Lung microvascular endothelial cell (primary cell): ENCODE results near the gene GOLGA3. TPM values are rescaled to one million over a fixed set of nuclear protein-coding genes. Genes with fewer than 3 reads are reported as not detected.
"Not testable (repeated sequence)": the region's sequence is repeated elsewhere in the genome, so short reads cannot be mapped to it uniquely, and the experiment has no call there.

Experiments
- DNase-seq, 2 donors: peaks; one replicate each; pipeline versions ENCODE4 v3.0.0 to v3.0.0-alpha.2; 2010; ENCODE audit warnings: low read depth in 2 of 2
- total RNA-seq: library from RNA; depleted of rRNA; stranded (reverse); fragments of >200 nt; gene quantifications from 2 replicates; pipeline ENCODE4 v1.2.1, GENCODE V29; 2014

GOLGA3 gene
- total RNA-seq, 1 donor from 2014 or later = 70.0 TPM

DNA sequence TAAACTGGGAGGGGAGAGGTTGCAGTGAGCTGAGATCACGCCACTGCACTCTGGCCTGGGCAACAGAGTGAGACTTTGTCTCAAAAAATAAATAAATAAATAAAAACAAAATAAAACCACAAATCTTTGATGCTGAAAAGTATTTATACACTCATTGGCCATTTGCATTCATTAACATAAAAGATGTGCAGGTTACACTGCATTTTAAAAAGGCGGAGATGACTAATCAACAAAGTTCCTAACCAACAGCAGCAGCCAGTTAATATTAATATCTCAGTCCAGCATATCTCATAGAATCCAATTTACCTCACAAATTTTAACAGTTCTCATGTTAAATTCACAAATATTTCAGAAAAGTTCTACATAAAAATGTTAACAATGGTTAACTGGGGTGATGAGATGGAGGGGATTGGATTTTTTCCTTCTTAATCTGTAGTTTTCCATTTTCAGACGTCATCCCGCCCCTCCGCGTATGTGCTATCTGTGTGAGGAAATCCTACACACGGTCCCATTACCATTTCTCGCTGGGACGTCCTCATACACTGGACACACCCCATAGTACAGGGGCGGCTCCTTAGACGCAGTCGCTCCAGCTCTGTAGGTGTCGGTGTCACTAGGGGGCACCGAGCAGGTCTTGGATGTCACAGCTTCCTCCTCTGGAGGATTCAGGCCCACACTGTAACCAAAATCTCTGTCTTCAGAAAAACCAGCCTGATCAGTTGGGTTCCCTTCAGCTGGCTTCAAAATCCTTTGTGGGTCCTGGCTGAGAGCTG is 74.3 kb downstream of the GOLGA3 start:
- DNase-seq = no peak

DNA sequence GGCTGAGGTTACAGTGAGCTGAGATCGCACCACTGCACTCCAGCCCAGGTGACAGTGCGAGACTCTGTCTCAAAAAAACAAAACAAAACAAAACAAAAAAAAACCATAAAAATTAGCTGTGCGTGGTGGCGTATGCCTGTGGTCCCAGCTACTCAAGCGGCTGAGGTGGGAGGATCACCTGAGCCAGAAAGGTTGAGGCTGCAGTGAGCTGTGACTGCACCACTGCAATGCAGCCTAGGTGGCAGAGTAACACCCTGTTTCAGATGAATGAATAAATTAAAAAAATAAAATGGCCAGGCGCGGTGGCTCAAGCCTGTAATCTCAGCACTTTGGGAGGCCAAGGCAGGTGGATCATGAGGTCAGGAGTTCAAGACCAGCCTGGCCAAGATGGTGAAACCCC is 75.0 kb downstream of the GOLGA3 start:
- not testable (repeated sequence) for DNase-seq

DNA sequence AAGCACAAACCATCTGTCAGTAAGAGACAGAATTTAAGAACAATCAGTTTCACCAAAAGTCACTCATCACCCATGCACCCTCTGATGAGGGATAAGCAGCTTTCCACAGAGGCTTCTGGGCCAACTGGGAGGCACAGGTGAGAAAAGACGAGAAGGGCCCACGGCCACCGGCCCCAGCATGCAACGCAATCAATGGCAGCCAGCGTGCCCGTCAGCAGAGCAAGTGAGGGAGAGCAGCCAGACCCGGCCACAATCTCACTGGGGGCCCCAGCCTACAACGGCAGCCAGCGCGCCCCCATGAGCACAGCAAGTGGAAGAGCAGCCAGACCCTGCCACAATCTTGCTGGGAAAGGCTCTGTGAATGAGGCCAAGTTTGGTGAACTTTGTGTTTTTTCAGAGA is 80.3 kb downstream of the GOLGA3 start:
- DNase-seq = no peak

DNA sequence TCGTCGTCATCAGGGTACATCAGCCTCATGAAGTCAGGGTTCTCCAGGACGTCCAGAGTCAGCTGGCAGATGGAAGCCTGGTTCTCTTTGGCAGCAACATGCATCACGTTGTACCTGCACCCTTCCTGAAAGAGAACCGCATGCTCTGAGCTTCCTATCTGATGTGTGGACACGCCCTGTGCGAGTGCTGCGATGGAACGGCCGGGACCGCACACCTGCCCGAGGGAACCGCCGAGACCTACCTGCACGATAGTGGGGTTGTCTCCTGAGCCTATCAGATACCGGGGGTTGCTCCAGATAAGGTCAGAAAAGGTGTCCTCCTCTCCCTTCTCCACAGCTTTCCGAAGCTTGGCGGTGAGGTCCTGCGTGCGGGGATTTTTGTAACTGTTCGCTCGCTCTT is 80.8 kb downstream of the GOLGA3 start:
- DNase-seq = no peak

DNA sequence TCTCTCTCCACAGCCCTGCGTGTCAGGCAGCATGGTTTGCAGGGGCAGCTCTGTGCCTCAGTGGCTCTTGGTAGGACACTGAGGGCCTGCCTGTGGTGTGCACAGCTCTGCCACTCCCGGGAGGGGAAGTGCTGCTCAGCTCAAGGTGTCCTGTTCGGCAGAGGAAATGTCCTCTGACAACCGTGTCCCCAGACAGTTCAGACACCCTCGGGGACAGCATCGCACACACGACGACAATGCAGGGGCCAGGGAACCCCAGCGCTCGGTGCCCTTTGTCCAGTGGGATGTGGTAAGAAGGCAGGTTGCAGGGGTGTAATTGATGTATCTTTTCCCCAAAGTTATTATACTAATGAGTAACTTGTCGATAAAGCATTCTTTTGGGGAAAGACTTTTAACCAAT is 81.3 kb downstream of the GOLGA3 start:
- no peak for DNase-seq

DNA sequence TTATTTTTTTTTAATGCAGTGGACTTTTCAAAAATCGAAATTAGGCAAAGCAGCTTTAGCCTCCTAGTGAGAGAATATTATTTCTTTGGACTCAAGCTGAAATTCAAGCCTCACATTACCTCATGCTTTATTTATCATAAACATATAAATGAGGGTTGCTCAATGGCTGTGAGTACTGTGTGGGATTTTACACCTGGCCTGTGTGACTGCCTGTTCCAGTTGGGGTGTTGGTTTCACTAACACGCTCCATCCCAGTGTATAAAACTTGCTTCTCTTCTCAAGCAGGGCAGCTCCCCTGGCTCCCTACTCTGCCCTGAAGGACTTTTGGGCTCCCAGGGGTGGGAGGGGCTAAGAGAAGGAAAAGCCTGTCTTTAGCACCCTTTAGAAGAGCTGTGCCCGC is 82.1 kb downstream of the GOLGA3 start:
- DNase-seq = no peak

DNA sequence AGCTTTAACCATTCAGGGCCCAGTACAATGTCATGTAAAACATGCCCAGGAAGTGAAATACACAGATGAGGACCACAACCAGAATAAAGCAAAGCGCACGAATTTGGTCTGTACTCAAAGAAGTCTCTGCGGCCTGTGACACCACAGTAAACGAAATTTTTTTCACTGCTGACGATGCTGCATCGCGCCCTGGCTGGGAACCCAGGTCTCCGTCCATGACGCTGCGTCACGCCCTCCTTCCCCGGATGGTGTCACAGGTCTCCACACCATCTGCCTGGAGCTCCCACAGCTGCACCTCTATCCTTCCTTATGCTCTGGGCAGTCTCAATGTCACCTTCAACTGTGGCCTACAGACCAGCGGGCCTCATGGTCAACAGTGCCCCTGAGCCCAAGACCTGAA is 84.8 kb downstream of the GOLGA3 start:
- no peak for DNase-seq

DNA sequence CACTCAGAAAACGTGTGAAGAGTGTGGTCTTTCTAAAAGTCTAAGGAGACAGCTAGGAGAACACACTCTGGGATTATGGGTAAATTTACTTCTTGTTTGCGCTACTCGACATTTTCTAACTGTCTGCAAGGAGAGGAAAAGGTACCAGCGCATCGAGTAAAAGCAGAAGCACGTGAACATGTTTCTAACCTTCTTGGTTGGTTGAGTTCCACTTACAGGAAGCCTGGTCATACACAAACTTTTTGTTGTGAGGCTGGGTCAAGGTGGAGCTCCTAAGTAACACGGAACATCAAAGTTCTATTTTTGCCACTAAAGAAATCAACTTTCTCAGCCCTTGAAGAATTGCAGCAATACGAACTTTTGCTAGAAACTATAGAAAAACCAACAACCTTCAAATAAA is 87.0 kb downstream of the GOLGA3 start:
- no peak for DNase-seq

DNA sequence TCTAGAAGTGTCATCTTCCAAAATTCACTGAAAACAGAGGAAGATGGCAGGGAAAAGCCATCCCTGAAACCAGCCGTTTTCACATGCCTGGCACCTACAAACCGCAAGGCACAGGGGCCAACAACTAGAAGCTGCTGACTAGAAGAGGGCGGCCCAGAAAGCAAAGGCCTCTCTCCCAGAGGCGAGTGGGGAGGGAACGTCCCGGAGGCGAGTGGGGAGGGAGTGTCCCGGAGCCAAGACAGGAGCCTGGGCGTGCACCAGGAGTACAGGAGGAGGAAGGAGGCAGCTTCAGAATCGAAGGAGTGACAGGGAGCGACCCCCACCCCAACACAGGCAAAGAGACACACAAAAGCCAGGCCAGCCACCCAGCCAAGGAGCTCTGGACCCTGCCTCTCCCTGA is 88.0 kb downstream of the GOLGA3 start:
- no peak for DNase-seq

DNA sequence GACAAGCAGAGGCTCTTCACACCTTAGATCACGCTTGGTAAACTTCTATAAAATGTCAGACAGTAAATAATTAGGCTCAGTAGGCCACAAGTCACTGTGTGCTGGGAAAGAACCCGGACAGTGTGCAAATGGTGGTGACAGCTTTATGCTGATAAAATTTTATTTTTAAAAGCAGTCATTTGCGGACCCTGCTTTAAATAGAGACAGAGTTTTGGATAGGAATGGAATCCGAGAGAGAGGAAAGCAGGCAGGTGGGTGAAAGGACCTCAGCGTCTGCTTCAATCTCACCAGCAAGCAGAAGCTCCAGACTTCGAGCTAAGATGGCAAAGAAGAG is 88.4 kb downstream of the GOLGA3 start:
- no peak for DNase-seq

DNA sequence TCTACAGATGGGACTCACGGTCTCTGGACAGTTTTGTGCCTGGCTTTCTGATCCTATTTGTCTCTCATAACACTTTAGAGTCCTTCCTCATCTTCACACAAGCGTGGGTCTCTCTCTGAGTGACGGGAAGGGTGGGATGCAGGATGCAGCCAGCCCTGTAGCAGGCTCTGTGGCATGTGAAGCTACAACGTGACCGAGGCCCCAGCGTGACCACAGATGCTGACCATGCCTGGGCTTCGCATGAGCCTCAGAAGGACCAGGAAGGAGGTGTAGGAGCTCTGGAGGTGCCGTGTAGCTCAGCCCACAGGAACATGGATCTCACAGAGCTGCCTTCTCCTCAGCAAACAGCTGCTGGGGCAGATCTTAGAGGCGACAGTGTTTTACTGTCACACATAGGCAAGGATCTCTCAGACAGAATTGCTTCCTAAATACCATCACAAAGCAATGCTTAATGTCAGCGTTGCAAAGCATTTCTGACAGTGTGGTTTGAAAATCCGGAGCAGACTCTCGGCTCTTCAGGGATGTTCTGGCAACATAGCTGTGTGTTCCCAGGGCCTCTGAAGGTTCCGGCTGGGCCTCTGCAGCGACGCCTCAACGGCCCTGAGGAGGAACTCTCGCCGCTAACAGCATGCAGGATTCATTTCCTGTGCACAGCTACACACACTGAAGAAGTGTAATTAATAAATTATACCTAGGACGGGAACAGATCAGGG is 88.9 kb downstream of the GOLGA3 start:
- no peak for DNase-seq

DNA sequence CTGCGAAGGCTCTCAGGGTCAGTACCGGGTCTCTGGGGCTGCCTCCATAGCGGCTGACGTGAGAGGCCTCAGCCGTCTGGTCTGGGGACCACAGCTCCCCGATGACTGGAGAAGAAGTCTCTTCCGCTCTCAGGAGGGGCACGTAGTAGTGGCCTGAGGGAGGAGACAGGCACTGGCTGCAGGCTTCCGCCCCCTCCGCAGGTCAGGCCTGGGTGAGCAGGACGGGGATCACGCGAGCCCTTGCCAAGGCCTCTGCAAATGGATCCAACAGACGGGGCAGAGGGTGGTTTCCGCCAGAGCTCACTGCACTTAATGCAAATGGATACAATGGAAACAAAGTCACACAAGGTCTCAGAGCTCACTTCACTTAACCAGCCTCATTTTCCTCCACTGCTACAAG is 91.8 kb downstream of the GOLGA3 start:
- DNase-seq = no peak

DNA sequence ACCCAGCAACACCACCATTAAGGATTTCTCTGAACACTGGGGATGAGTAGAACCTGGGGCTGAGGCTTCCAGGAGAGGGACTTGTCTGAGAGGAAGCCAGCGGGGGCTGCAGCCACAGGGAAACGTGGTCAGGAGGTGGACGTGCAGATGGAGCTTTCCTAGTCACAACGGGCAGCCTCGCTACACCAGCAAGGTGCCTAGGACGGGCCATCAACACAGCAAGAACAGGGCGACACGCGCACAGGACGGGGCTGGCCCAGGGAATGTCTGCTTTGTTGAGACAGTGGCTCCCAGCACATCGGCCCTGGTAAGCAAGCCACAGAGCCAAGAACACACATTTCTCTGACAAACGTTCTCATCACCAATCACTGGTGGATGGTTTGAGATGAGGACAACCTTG is 92.3 kb downstream of the GOLGA3 start:
- no peak for DNase-seq

DNA sequence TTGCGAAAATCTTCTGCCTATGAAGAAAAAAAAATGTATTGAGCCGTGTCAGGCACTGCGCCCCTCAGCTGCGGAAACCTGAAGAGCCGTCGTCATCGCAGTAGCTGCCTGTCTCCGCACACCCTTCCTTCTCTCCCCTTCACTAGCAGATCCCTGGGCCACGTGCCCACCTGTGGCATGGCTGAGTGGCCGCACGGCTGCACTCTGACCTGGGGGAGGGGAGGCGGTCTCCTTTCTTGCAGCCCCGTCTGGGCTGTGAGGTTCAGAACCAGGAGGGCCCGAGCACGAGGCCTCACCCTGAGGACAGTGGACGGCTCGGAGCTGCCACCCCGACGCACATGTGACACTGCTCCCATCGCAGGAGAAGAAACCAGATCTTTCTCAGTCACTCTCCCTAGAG is 93.2 kb downstream of the GOLGA3 start:
- DNase-seq = no peak

DNA sequence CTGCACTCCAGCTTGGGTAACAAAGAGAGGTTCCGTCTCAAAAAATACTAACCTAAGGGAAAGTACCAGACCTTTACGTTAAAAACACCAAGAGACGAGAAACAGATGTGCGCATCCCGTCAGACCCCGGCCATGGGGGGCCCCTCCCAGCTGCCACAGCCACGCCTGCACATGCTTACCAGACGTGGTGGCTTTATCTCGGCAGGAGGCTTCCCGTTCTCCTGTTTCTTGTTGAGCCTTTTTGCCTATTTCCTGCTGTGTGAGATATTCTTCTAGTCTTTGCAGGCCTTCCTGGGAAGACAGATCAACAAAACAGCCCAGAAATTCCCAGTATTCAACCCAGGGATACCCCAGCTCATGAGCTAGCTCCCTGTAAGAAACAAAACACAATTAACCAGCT is 94.5 kb downstream of the GOLGA3 start:
- no peak for DNase-seq

DNA sequence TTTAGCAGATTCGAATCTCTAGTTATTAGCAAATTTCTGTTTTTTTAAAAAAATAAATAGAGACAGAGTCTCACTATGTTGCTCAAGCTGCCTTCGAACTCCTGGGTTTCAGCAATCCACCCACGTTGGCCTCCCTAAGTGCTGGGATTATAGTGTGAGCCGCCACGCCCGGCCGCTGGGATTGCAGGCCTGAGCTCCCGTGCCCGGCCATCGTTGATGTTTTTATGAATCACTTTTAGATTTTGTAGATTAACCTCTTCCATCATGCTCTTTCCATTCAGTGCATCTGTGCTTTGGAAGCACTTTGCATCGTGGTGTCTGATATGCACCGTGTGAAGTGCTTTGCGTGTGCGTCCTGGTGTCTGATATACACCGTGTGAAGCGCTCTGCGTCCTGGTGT is 97.1 kb downstream of the GOLGA3 start:
- DNase-seq = no peak

DNA sequence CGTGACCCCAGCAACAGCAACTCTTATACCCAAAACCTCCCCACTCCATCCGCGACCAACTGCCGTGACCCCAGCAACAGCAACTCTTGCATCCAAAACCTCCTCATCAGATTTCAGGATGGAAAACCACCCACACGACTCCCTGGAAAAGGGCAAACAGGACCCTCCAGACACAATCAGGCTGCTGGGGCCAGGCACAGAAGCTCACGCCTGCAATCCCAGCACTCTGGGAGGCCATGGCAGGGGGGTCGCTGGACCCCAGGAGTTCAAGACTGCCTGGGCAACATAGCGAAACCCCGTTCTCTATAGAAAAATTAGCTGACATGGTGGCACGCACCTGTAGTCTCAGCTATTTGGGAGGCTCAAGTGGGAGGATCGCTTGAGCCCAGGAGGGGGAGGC is 98.3 kb downstream of the GOLGA3 start:
- DNase-seq = no peak

DNA sequence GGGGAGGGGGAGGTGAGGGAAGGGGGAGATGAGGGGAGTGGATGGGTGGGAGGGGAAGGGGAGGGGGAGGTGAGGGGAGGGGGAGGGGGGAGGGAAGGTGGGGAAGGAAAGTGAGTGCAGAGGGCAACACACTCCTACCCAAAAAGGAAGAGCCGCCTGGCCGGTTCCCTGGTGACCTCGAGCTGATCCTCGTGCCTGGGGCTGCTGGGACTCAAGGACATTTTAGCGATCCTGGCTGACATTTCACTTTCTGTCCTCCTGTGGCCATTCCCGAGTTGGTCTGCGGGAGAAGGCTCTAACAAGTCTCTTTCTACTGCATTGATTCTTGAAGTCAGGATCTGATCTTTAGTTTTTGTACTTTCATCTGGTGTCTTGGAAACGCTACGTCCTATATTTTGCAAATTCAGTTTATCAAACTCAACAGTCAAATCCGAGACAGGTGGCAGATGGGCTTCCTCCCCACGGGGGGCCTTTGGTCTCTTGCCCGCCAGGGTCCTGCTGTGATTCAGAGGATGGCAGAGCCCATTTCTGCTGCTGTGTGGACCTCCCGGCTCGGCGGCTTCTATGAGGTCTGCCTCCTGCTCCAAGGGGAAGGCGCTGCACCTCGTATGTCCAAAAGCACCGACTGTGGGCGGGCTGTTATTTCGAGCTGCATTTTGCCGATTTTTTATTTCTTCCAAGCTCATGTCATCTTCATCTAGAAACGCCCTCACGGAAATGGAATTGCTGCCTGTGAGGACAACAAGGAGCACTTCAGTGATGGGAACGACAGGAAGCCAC is 98.9 kb downstream of the GOLGA3 start:
- DNase-seq = no peak

DNA sequence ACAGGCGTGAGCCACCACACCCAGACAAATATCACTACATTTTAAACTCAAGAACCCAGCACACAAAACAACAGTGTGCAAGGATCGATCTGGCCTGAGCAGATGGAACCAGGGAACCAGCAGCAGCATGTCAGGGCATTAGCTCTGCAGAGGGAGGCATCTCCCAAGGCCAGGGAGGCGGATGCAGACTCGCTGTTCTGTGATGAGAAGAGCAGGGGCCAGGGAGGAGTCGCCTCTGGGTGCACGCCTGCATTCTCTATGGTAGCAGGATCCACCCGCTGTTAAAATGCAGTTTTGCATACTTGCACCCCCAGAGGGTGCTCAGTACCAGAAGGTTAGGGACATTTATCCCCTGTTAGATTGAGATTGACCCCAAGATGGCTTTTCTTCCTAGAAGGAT is 100.2 kb downstream of the GOLGA3 start:
- DNase-seq = no peak

DNA sequence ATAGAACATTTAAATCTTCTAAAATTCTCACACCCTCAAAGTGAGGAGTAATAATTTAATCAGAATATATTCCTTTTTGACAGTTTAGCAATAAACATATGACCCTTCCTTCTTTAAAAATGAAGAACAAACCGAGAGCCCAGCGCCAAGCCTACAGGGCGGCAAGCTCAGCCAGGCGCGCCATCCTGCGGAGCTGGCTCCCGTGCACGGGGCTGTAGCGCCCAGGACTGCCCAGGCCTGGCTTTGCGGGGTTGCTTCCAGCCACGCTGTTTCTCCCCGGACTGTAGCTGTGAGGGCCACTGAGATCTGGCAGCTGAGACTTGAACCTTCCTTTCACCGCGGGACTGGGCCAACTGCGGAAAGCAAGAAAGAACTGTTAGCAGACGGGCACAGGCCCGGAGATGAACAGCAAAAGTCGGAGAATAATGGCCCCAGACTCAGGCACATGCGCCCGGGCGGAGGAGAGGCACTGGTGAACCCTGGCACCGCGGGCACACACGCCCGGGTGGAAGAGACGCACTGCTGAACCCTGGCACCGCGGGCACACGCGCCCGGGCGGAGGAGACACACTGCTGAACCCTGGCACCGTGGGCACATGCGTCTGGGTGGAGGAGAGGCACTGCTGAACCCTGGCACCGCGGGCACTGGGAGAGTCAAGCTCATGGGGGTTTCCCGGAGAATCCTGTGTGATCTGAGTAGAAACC is 101.4 kb downstream of the GOLGA3 start:
- DNase-seq = no peak

DNA sequence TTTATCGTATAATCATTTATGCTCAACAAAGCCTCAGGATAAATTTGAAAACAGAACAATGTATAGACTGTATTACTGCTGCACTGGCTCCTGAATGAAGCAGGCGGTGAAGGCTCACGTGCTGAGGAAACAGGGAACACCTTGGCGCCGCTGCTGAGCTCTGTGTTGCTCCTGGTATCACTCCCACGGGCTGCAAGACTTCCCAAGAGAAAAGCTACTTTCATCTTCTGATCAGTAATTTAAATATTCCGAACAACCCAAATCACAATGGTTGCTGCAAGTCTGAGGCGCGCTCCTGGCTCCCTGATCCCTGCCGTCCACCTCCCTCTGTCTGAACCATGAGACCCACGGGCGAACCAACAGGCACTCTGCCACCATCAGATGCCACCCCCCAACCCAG is 102.3 kb downstream of the GOLGA3 start:
- DNase-seq = no peak
